HL-60 (cell line): ENCODE measurements around the gene BPIFB2.

Experiments used
- CTCF ChIP-seq: IDR thresholded peaks from one replicate; pipeline ENCODE4 v1.5.1; 2011; ENCODE audit warnings: low read length, control low read depth, inconsistent platforms; ENCODE audit not compliant: insufficient read depth
- POLR2AphosphoS5 ChIP-seq: IDR thresholded peaks from 2 replicates; pipeline ENCODE4 v1.6.1; 2012; ENCODE audit warnings: low read depth
- REST ChIP-seq: IDR thresholded peaks from 2 replicates; pipeline ENCODE4 v1.6.1; 2012; ENCODE audit warnings: low read depth; ENCODE audit not compliant: insufficient replicate concordance

DNA sequence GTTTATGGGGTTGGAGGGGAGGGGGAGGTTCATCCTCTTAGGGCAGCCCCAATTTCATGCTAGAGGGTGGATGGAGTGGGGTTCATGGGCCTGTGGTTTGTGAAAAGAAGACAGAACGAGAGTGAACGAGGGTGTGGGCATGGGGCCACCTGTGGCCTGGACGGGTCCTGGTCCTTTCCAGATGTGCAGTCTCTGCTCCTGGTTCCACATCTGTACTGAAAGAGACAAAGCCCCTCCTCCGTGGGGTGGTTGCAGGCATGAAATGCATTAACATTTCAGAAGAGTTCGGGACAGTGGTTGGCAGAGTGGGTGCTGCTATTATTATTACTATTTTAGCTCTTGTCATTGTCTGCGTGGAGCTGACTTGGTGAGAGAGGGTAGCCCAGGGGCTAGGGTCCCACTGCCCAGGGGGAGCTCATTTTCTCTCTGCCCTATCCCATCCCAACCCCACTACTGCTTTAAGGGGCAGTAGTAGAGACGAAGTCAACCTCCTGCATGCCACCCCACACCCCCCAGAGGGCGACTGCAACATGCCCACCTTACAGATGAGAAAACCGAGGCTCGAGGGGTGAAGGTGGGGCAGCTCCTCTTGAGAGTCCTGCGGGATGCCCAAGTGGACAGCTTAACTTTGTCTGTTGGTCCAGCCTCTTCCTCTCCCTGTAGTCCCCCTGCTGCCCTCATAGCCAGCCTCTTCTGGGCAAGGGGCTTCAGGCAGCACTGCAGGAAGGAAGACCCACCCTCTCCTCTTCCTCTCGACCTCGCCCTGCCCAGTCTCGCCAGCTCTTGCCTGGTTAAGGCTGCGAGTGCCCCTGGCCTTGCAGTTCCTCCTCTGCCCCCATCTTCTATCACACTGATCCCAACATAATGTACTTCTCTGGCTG lies 8.4 kb downstream of the BPIFB2 start:
- no peak for TF ChIP-seq CTCF
- no peak for TF ChIP-seq POLR2AphosphoS5
- no peak for TF ChIP-seq REST
